H1 (cell line): ENCODE measurements around the gene GAS7. TPM values are rescaled to one million over a fixed set of nuclear protein-coding genes. Genes with fewer than 3 reads are reported as not detected.

Experiments
- CTCF ChIA-PET: fragments of 300-600 bp; sonication (Branson Sonifier 250); formaldehyde crosslinking; loops from one replicate; lab custom pipeline; 2021; ENCODE audit not compliant: partially characterized antibody; lab: Charles Lee
- POLR2A ChIA-PET: fragments of 300-600 bp; sonication (Branson Sonifier 250); formaldehyde crosslinking; loops from one replicate; lab custom pipeline; 2021; ENCODE audit warnings: inconsistent platforms; ENCODE audit not compliant: partially characterized antibody; lab: Charles Lee
- DNase-seq, 2 experiments: peaks; one replicate each; pipeline versions ENCODE4 v3.0.0 to v3.0.0-alpha.2; 2010 to 2022; ENCODE audit warnings: low spot score in 2 of 2, low read depth in 1 of 2, mixed read lengths in 1 of 2
- FAIRE-seq: peaks from 2 replicates; lab custom pipeline; 2011; peaks lifted over from hg19 to GRCh38; lab: Jason Lieb, UNC
- H2AFZ ChIP-seq: 2 replicates; pipeline ENCODE4 v1.8.1; 2012; ENCODE audit warnings: low read length, inconsistent platforms
- H2AK5ac ChIP-seq: 2 replicates; pipeline ENCODE4 v1.6.1; 2013; ENCODE audit warnings: low read depth, low read length
- H2BK120ac ChIP-seq: replicated peaks from 2 replicates; pipeline ENCODE3; 2013; ENCODE audit warnings: low read depth, low read length, inconsistent platforms
- H2BK12ac ChIP-seq: 2 replicates; pipeline ENCODE4 v1.6.1; 2013; ENCODE audit warnings: low read depth, low read length
- H2BK15ac ChIP-seq: 2 replicates; pipeline ENCODE4 v1.6.1; 2013; ENCODE audit warnings: low read length
- H2BK20ac ChIP-seq: 2 replicates; pipeline ENCODE4 v1.6.1; 2013; ENCODE audit warnings: low read length
- H2BK5ac ChIP-seq: 2 replicates; pipeline ENCODE4 v1.6.1; 2013; ENCODE audit warnings: low read depth, low read length
- H3K14ac ChIP-seq: 2 replicates; pipeline ENCODE4 v1.6.1; 2013; ENCODE audit warnings: inconsistent platforms; ENCODE audit not compliant: insufficient read length
- H3K18ac ChIP-seq: 2 replicates; pipeline ENCODE4 v1.6.1; 2013; ENCODE audit warnings: low read length; ENCODE audit errors: extremely low read depth
- H3K23ac ChIP-seq: 2 replicates; pipeline ENCODE4 v1.6.1; 2013; ENCODE audit warnings: inconsistent platforms; ENCODE audit not compliant: insufficient read length
- H3K23me2 ChIP-seq: 2 replicates; pipeline ENCODE4 v1.6.1; 2013; ENCODE audit warnings: low read depth, low read length
- H3K27ac ChIP-seq: 2 replicates; pipeline ENCODE4 v1.6.1; 2011; ENCODE audit warnings: low read depth, low read length, inconsistent platforms
- H3K27me3 ChIP-seq, 4 experiments: replicated peaks in 1 of 4; 1 replicate in 1 of 4; 2 replicates in 3 of 4; pipeline versions ENCODE4 v1.6.1 to v1.8.1; 2011 to 2013; ENCODE audit warnings: low read length in 3 of 4, mild to moderate bottlenecking in 3 of 4, inconsistent platforms in 2 of 4, mixed read lengths in 2 of 4, moderate library complexity in 1 of 4; ENCODE audit not compliant: control insufficient read depth in 3 of 4, insufficient read depth in 3 of 4; ENCODE audit errors: extremely low read depth in 1 of 4
- H3K36me3 ChIP-seq, 4 experiments: 2 replicates each; pipeline versions ENCODE4 v1.6.1 to v1.8.1; 2011 to 2013; ENCODE audit warnings: mild to moderate bottlenecking in 4 of 4, low read length in 3 of 4, moderate library complexity in 2 of 4, control low read depth in 1 of 4, inconsistent platforms in 1 of 4; ENCODE audit not compliant: insufficient read depth in 4 of 4, control insufficient read depth in 2 of 4
- H3K4ac ChIP-seq: replicated peaks from 2 replicates; pipeline ENCODE3; 2013; ENCODE audit warnings: low read length, low read depth, mixed read lengths, inconsistent platforms; ENCODE audit not compliant: insufficient read length
- H3K4me1 ChIP-seq, 4 experiments: replicated peaks in 1 of 4; 1 replicate in 1 of 4; 2 replicates in 3 of 4; pipeline versions ENCODE4 v1.6.1 to v1.8.1; 2011 to 2013; ENCODE audit warnings: low read length in 3 of 4, inconsistent platforms in 2 of 4, mixed read lengths in 1 of 4; ENCODE audit not compliant: insufficient read depth in 4 of 4, control insufficient read depth in 3 of 4
- H3K4me2 ChIP-seq, 2 experiments: 2 replicates each; pipeline versions ENCODE4 v1.6.1 to v1.8.1; 2011 to 2013; ENCODE audit warnings: low read depth in 2 of 2, low read length in 2 of 2, control low read depth in 1 of 2, inconsistent platforms in 1 of 2, mild to moderate bottlenecking in 1 of 2; ENCODE audit not compliant: insufficient read depth in 1 of 2
- H3K4me3 ChIP-seq, 4 experiments: fragments of 200-600, 300-600 bp in 1 of 4; sonication (generic), shearing (Covaris generic), sonication (Bioruptor Twin) in 1 of 4; 2 replicates each; pipeline versions ENCODE4 v1.5.1 to v1.8.1; 2011 to 2016; ENCODE audit warnings: low read length in 4 of 4, low read depth in 3 of 4, control low read depth in 2 of 4, inconsistent platforms in 2 of 4, mild to moderate bottlenecking in 2 of 4, mixed read lengths in 1 of 4, moderate library complexity in 1 of 4; ENCODE audit not compliant: insufficient read depth in 2 of 4; ENCODE audit errors: extremely low read depth in 1 of 4
- H3K56ac ChIP-seq: replicated peaks from 2 replicates; pipeline ENCODE3; 2013; ENCODE audit warnings: low read depth, mild to moderate bottlenecking, mixed read lengths, low read length, inconsistent platforms; ENCODE audit not compliant: insufficient read length
- H3K79me1 ChIP-seq: 2 replicates; pipeline ENCODE4 v1.6.1; 2013; ENCODE audit warnings: low read depth, low read length, control low read depth
- H3K79me2 ChIP-seq, 2 experiments: 2 replicates each; pipeline versions ENCODE4 v1.6.1 to v1.8.1; 2012 to 2013; ENCODE audit warnings: low read length in 2 of 2, mild to moderate bottlenecking in 2 of 2, inconsistent platforms in 1 of 2; ENCODE audit not compliant: insufficient read depth in 2 of 2, control insufficient read depth in 1 of 2
- H3K9ac ChIP-seq, 4 experiments: replicated peaks in 1 of 4; 1 replicate in 1 of 4; 2 replicates in 3 of 4; pipeline versions ENCODE4 v1.6.1 to v1.8.1; 2011 to 2013; ENCODE audit warnings: low read depth in 3 of 4, low read length in 3 of 4, control low read depth in 2 of 4, mild to moderate bottlenecking in 2 of 4, moderate library complexity in 2 of 4, inconsistent platforms in 1 of 4; ENCODE audit errors: extremely low read depth in 1 of 4
- H3K9me3 ChIP-seq, 2 experiments: 2 replicates each; pipeline versions ENCODE4 v1.6.1 to v1.8.1; 2012 to 2013; ENCODE audit warnings: mild to moderate bottlenecking in 2 of 2, moderate library complexity in 2 of 2, control low read depth in 1 of 2, inconsistent platforms in 1 of 2, low read depth in 1 of 2, low read length in 1 of 2, mixed read lengths in 1 of 2; ENCODE audit not compliant: insufficient read depth in 2 of 2
- H4K20me1 ChIP-seq, 2 experiments: replicated peaks in 1 of 2; 2 replicates each; pipeline versions ENCODE3 to v1.8.1; 2011 to 2013; ENCODE audit warnings: inconsistent platforms in 2 of 2, low read length in 2 of 2, mild to moderate bottlenecking in 1 of 2; ENCODE audit not compliant: insufficient read depth in 2 of 2, control insufficient read depth in 1 of 2
- H4K5ac ChIP-seq: 2 replicates; pipeline ENCODE4 v1.6.1; 2013; ENCODE audit warnings: low read length, low read depth, mixed read lengths, inconsistent platforms; ENCODE audit not compliant: insufficient read length
- H4K8ac ChIP-seq: 2 replicates; pipeline ENCODE4 v1.8.0; 2013; ENCODE audit warnings: mild to moderate bottlenecking, moderate library complexity, low read length, inconsistent platforms; ENCODE audit not compliant: insufficient read depth; ENCODE audit errors: extremely low read depth
- H4K91ac ChIP-seq: replicated peaks from 2 replicates; pipeline ENCODE3; 2013; ENCODE audit warnings: low read length, mixed read lengths, inconsistent platforms; ENCODE audit not compliant: insufficient read length
- BACH1 ChIP-seq: IDR thresholded peaks from 2 replicates; pipeline ENCODE4 v1.6.1; 2012; ENCODE audit warnings: low read length, improper control_type of control experiment
- EGR1 ChIP-seq: IDR thresholded peaks from 2 replicates; pipeline ENCODE4 v1.6.1; 2011; ENCODE audit warnings: low read depth, low read length, borderline replicate concordance
- EZH2 ChIP-seq: fragments of 200-600 bp; sonication (generic); IDR thresholded peaks from 2 replicates; pipeline ENCODE4 v1.7.1; 2012; ENCODE audit warnings: low read depth, mild to moderate bottlenecking, moderate library complexity, low read length, inconsistent platforms; ENCODE audit not compliant: severe bottlenecking
- GTF2F1 ChIP-seq: IDR thresholded peaks from 2 replicates; pipeline ENCODE4 v1.6.1; 2012; ENCODE audit warnings: low read depth, low read length, improper control_type of control experiment, borderline replicate concordance
- NANOG ChIP-seq: IDR thresholded peaks from 2 replicates; pipeline ENCODE4 v1.6.1; 2011; ENCODE audit warnings: low read length, low read depth, mild to moderate bottlenecking, inconsistent platforms; ENCODE audit not compliant: insufficient read depth, poor library complexity, severe bottlenecking
- PHF8 ChIP-seq: fragments of 200-600 bp; sonication (generic); conservative IDR thresholded peaks from 2 replicates; pipeline ENCODE4 v1.7.1; 2012; ENCODE audit warnings: low read depth, mild to moderate bottlenecking, inconsistent platforms, low read length, moderate library complexity
- RFX5 ChIP-seq: IDR thresholded peaks from 2 replicates; pipeline ENCODE4 v1.6.1; 2011; ENCODE audit warnings: low read depth, low read length, improper control_type of control experiment, borderline replicate concordance
- SIN3A ChIP-seq, 2 experiments: IDR thresholded peaks in 1 of 2; conservative IDR thresholded peaks in 1 of 2; 2 replicates each; pipeline ENCODE4 v1.6.1; 2011 to 2012; ENCODE audit warnings: low read length in 2 of 2, improper control_type of control experiment in 1 of 2, low read depth in 1 of 2, mild to moderate bottlenecking in 1 of 2
- TCF12 ChIP-seq: IDR thresholded peaks from 2 replicates; pipeline ENCODE4 v1.6.1; 2011; ENCODE audit warnings: low read depth, mild to moderate bottlenecking, low read length
- WGBS, 2 experiments: shearing (Covaris generic) in 1 of 2; methylation state at CpG; one replicate each; pipeline versions ENCODE4 v1.1.6 to v1.1.7; 2013 to 2015; ENCODE audit warnings: low lambda C conversion rate in 2 of 2, mixed read lengths in 2 of 2, inconsistent platforms in 1 of 2, low coverage in 1 of 2, missing lambda C conversion rate in 1 of 2; ENCODE audit not compliant: insufficient replicate concordance in 2 of 2, insufficient coverage in 1 of 2, insufficient read length in 1 of 2; ENCODE audit errors: extremely low coverage in 1 of 2, missing lambda C conversion rate in 1 of 2; 5-methylcytosine and 5-hydroxymethylcytosine counted together
- polyA plus RNA-seq, 7 experiments: library from polyadenylated mRNA; depleted of rRNA in 3 of 7; stranded (reverse) in 5 of 7; unstranded in 2 of 7; fragments of >200 nt in 5 of 7; fragments of 200-250 nt in 2 of 7; gene quantifications; 1 replicate in 5 of 7; 2 replicates in 1 of 7; 4 replicates in 1 of 7; pipeline versions ENCODE4 v1.2.1 to v1.2.3, GENCODE V29; 2011 to 2013; ENCODE audit warnings: missing spikeins in 2 of 7, mixed read lengths in 2 of 7
- total RNA-seq: library from RNA; stranded (reverse); fragmentation: NEBNext Ultra II Directional; extraction: Animal tissue kit (Norgen Biotek cat#: 25700); gene quantifications from 2 replicates; pipeline ENCODE4 v1.2.1, GENCODE V29; 2021

Gene GAS7
- total and polyA plus RNA-seq, 2 of the 8 experiments (the other 6 are each of a cell fraction or from before 2014, with no cell fraction given) = 5.0 to 14.5 TPM

GRCh38 chr17:9968881-9969280, 229.5 kb downstream of the GAS7 start:
- Histone ChIP-seq H3K18ac (no peak overlapping the region), H4K91ac (no peak overlapping the region), H2BK12ac (no peak overlapping the region), H3K79me2 (no peaks in the 10 kb centered on the region), H3K36me3 (no peaks in the 10 kb centered on the region), H2BK15ac (no peak overlapping the region), H4K5ac (no peak overlapping the region), H4K20me1 (no peaks in the 10 kb centered on the region), H3K4ac (no peak overlapping the region), H3K14ac (no peak overlapping the region), H3K27me3 (no peaks in the 10 kb centered on the region), H3K23me2 (no peaks in the 10 kb centered on the region), H3K9ac (no peak overlapping the region), H2AK5ac (no peak overlapping the region), H3K4me3 (no peak overlapping the region), H3K9me3 (no peaks in the 10 kb centered on the region), H3K79me1 (no peaks in the 10 kb centered on the region), H3K4me1 (peaks cover 0 to 2% (median 0%) of the 10 kb centered on the region in 4 experiments; a peak in 1 of 7 replicates), H2BK120ac (no peak overlapping the region), H3K23ac (no peak overlapping the region), H4K8ac (no peak overlapping the region), H3K4me2 (no peak overlapping the region), H2AFZ (no peak overlapping the region), H2BK5ac (no peak overlapping the region), H2BK20ac (no peak overlapping the region), H3K56ac (no peak overlapping the region), H3K27ac (no peak overlapping the region)
- 86% methylated on average over 5 of the region's 5 CpGs; no CpG with 5 or more reads in 1 of the 2 experiments for WGBS, 2 experiments
- POLR2A ChIA-PET = no interaction called here
- CTCF ChIA-PET = interaction anchor here (1.1 to 8.9 kb wide), 8 partner anchors 10 to 649 kb away, joined by 3 to 140 read pairs (median 6); no protein-coding TSS in a partner anchor
- FAIRE-seq (no peak), DNase-seq (no peak)
- TF ChIP-seq BACH1 (no peak), SIN3A (conservative IDR thresholded peaks at IDR 0.05 in 1 of 2, IDR thresholded peaks at IDR 0.05 in 1 of 2; ENCODE audit: low read depth in 1 of 2, low read length in 2 of 2) (no peak), EZH2 (no peak), RFX5 (no peak), PHF8 (no peak), GTF2F1 (no peak), TCF12 (no peak), NANOG (no peak), EGR1 (no peak)
